Naive thymus-derived CD8-positive, alpha-beta T cell (primary cell): Measurements from ENCODE around the gene ARIH2. TPM values are rescaled to one million over a fixed set of nuclear protein-coding genes. Genes with fewer than 3 reads are reported as not detected.

Source experiments
- ATAC-seq, 2 donors: fragments of 150-1000 bp; cut with Tn5 transposase in 1 of 2; sonication (Bioruptor Pico), chemical (Tn5 transposase) in 1 of 2; 1 replicate in 1 of 2; 2 replicates in 1 of 2; pipeline ENCODE4 v1.10.0; 2021; ENCODE audit warnings: mild to moderate bottlenecking in 2 of 2, moderate library complexity in 2 of 2
- POLR2A ChIA-PET: fragments of 350-600 bp; sonication (Branson Sonifier 250); formaldehyde crosslinking; loops from one replicate; lab custom pipeline; 2021; ENCODE audit warnings: antibody characterized with exemption; lab: Charles Lee
- DNase-seq, 10 donors: peaks; one replicate each; pipeline versions ENCODE4 v3.0.0 to v3.0.0-alpha.2; 2020 to 2022
- H3K27ac Mint-ChIP-seq, 10 donors: one replicate each; pipeline ENCODE4 v1.8.0; 2020 to 2022; ENCODE audit warnings: mild to moderate bottlenecking in 10 of 10, mixed read lengths in 10 of 10, moderate library complexity in 4 of 10, inconsistent platforms in 1 of 10
- H3K27me3 Mint-ChIP-seq, 5 donors: one replicate each; pipeline ENCODE4 v1.8.0; 2021 to 2022; ENCODE audit warnings: mixed read lengths in 5 of 5
- H3K36me3 Mint-ChIP-seq, 3 donors: one replicate each; pipeline ENCODE4 v1.8.0; 2020 to 2022; ENCODE audit warnings: mixed read lengths in 3 of 3, mild to moderate bottlenecking in 2 of 3, inconsistent platforms in 1 of 3
- H3K4me1 Mint-ChIP-seq, 4 donors: one replicate each; pipeline ENCODE4 v1.8.0; 2021 to 2022; ENCODE audit warnings: mixed read lengths in 4 of 4
- H3K4me3 Mint-ChIP-seq, 10 donors: one replicate each; pipeline ENCODE4 v1.8.0; 2020 to 2022; ENCODE audit warnings: mild to moderate bottlenecking in 10 of 10, mixed read lengths in 10 of 10, moderate library complexity in 6 of 10, inconsistent platforms in 1 of 10
- H3K9me3 Mint-ChIP-seq, 9 donors: one replicate each; pipeline ENCODE4 v1.8.0; 2020 to 2022; ENCODE audit warnings: mixed read lengths in 9 of 9, mild to moderate bottlenecking in 3 of 9, inconsistent platforms in 1 of 9, moderate library complexity in 1 of 9
- polyA plus RNA-seq, 3 donors: library from polyadenylated mRNA; unstranded; fragments of 300-500 nt; fragmentation: Illumina TruSeq; gene quantifications; one replicate each; pipeline ENCODE4 v1.2.3, GENCODE V29; 2021
- total RNA-seq, 8 experiments: library from RNA in 2 of 8; stranded (reverse) in 2 of 8; gene quantifications; one replicate each; pipeline ENCODE4 v1.2.3 and lab custom pipeline; 2021 to 2026

ARIH2 gene
- total and polyA plus RNA-seq, 5 experiments from 2014 or later, result 92.7 to 167 (median 119) TPM

DNA sequence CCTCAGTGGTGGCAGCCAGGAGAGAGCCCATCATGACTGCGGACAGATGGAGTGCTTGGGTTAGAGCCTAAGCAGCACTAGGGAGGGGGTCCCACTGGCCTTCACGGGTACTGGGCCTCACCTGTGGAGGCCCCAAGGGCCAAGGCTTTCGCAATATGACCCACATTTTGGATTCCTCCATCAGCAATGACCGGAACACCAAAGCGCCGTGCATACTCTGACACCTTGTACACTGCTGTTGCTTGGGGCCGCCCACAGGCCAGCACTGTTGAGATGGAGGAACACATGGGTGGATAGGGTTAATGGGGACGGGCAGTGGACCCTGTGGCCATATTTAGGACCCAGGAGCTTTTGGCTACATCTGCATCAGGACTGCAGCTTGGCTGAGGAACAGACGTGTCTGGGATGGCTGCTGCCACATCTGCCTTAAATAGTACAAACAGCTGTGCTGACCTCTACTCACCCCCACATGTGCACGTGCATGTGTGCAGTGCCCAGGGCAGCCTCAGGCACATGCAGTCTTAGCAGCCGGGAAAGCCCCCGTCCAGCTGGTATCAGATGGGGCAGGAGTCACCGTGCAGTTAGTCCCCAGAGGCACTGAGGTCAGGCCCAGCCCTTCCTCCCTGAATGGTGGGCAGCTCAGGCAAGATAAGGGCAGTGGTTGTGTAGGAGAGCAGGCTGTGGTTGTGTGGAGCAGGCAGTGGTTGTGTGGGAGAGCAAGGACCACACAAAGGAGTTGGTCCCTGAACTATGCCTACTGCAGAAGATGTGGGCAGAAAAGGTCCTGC lies 106.6 kb downstream of the ARIH2 start:
- DNase-seq (peak in 1 of 10 donors; percentile 60), ATAC-seq (no peak)
- POLR2A ChIA-PET, result interaction anchor here (0.6 to 10.8 kb wide), 6 partner anchors 10 to 253 kb away, joined by 4 to 278 read pairs (median 40); partner anchors contain the start of genes P4HTM and WDR6
- peaks cover 0 to 38% (median 1%) of the 10 kb centered on the region in 3 donors for H3K36me3 Mint-ChIP-seq
- H3K9me3 Mint-ChIP-seq, result no peaks in the 10 kb centered on the region
- peak overlapping the region in 7 of 10 donors; percentile 29 to 75 (median 38) for H3K27ac Mint-ChIP-seq
- H3K4me1 Mint-ChIP-seq, result peaks cover 25 to 73% (median 57%) of the 10 kb centered on the region in 4 donors
- H3K27me3 Mint-ChIP-seq, result peaks cover 0 to 1% (median 0%) of the 10 kb centered on the region in 5 donors
- H3K4me3 Mint-ChIP-seq, result peak overlapping the region in 2 of 10 donors; percentile 28 to 51

DNA sequence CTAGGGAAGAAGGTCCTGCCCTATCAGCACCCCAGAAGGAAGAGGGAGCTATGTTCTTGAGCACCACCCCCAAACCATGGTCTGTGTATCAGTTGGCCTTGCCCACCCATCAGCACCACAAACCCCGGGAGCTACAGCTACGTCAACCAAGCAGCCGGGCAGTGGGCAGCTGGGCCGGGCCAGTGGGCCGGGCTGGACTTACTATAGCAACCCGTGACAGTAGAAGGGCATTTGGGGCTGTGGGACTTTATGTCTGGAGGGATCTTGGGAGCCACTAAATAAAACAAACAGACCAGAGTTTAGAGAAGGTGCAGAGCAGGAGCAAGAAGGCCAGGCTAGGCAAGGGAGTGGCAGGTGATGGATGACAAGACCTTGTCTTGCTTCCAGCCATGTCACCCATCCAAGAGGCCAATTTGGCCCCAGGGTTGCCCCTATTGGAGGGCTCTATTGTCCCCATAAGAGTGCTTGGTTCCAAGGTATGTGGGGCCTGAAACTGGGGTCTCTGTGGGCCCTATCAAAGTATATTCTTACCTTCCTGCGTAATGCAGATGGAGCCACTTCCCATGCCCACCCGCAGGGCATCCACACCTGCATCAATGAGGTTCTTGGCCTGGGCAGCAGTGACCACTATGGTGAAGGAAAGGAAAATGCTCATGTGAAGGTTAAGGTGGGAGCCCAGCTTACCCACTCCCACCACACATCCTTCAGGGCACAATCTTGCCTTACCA lies 107.3 kb downstream of the ARIH2 start:
- no peak for ATAC-seq
- POLR2A ChIA-PET, result interaction anchor here (2.4 to 10.8 kb wide), 3 partner anchors 11 to 37 kb away, joined by 9 to 194 read pairs (median 67); partner anchors contain the start of genes P4HTM and WDR6
- peaks cover 0 to 1% (median 0%) of the 10 kb centered on the region in 5 donors for H3K27me3 Mint-ChIP-seq

DNA sequence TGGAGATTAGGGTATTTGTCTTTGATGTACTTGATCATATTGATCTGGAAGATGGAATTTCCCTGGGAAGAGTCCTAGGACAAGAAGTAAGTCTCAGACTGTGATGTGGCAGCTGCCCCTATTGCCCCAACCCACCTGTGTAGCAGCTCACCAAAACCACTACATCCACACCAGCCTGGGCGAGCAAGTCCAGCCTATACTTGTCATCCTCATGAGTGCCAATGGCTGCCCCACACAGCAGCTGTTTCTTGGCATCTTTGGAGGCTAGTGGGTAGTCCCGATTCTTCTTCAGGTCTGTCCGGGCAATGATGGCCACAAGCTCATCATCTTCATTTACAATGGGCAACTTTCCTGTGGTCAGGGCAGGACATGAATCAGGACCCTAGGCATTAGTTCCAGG lies 107.9 kb downstream of the ARIH2 start:
- DNase-seq, result peak in 1 of 10 donors; percentile 59
- peak overlapping the region in 7 of 10 donors; percentile 27 to 99 (median 56) for H3K27ac Mint-ChIP-seq
- H3K4me3 Mint-ChIP-seq, result peak overlapping the region in 3 of 10 donors; percentile 29 to 37 (median 31)
- POLR2A ChIA-PET, result interaction anchor here (2.4 to 10.8 kb wide), 3 partner anchors 12 to 38 kb away, joined by 9 to 194 read pairs (median 67); partner anchors contain the start of genes P4HTM and WDR6
- H3K27me3 Mint-ChIP-seq, result no peaks in the 10 kb centered on the region
- peaks cover 0 to 52% (median 3%) of the 10 kb centered on the region in 3 donors for H3K36me3 Mint-ChIP-seq
- no peaks in the 10 kb centered on the region for H3K9me3 Mint-ChIP-seq
- ATAC-seq, result no peak
- H3K4me1 Mint-ChIP-seq, result peaks cover 23 to 62% (median 51%) of the 10 kb centered on the region in 4 donors

More for the DNA sequence above, 107.3 kb downstream of the ARIH2 start:
- Mint-ChIP-seq H3K4me1 (peaks cover 25 to 68% (median 54%) of the 10 kb centered on the region in 4 donors), H3K4me3 (peak overlapping the region in 4 of 10 donors; percentile 28 to 51 (median 34)), H3K9me3 (no peaks in the 10 kb centered on the region), H3K27ac (peak overlapping the region; percentile 6 to 75 (median 42)), H3K36me3 (peaks cover 0 to 46% (median 1%) of the 10 kb centered on the region in 3 donors)
- DNase-seq, result peak in 1 of 10 donors; percentile 36

DNA sequence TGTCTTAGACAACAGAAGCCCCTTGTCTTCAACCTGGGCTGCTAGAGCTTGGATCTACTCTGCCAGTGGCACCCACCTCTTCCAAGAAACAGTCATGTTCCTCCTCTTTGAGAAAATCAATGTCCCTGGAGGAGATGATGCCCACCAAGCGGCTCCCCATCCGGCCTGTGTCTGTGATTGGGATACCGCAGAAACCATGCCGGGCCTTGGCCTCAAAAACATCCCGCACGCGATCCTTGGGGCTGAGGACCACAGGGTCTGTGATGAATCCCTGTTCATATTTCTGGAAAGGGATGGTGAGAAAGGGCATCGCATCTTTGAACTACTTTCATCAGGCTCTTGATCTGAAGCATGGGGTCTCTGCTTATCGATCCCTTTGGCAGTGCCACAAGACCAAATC lies 109.0 kb downstream of the ARIH2 start:
- ATAC-seq (no peak), DNase-seq (no peak)
- Mint-ChIP-seq H3K4me1 (peaks cover 21 to 58% (median 49%) of the 10 kb centered on the region in 4 donors), H3K27me3 (no peaks in the 10 kb centered on the region), H3K36me3 (peaks cover 0 to 62% (median 9%) of the 10 kb centered on the region in 3 donors), H3K27ac (peak overlapping the region; percentile 11 to 99 (median 73)), H3K4me3 (peak overlapping the region in 4 of 10 donors; percentile 28 to 95 (median 76)), H3K9me3 (no peaks in the 10 kb centered on the region)
- POLR2A ChIA-PET, result interaction anchor here (0.6 to 10.8 kb wide), 4 partner anchors 9 to 58 kb away, joined by 4 to 194 read pairs (median 60); partner anchors contain the start of genes DALRD3, P4HTM and WDR6

DNA sequence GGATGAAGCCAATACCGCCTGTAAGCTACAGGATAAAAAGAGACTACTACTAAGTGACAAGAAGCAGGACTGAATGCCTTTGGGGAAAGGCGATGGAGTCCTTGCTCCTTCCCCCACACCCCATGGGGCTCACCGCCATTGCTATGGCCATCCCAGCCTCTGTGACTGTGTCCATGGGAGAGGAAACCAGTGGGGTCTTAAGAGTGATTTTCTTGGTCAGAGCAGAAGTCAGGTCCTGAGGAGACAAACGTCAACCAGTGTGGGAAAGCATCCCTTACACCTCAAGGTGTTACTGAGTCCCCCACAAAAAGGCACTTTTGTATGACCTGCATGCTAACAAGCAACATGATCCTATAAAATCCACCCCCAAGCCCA lies 109.6 kb downstream of the ARIH2 start:
- ATAC-seq (no peak), DNase-seq (no peak)
- H3K4me1 Mint-ChIP-seq, result peaks cover 19 to 51% (median 43%) of the 10 kb centered on the region in 4 donors
- H3K4me3 Mint-ChIP-seq, result peak overlapping the region; percentile 87 to 96 (median 96)
- H3K27me3 Mint-ChIP-seq, result no peaks in the 10 kb centered on the region
- no peaks in the 10 kb centered on the region for H3K9me3 Mint-ChIP-seq
- peaks cover 0 to 66% (median 9%) of the 10 kb centered on the region in 3 donors for H3K36me3 Mint-ChIP-seq
- H3K27ac Mint-ChIP-seq, result peak overlapping the region; percentile 93 to 100 (median 99)
- POLR2A ChIA-PET, result interaction anchor here (0.6 to 10.8 kb wide), 7 partner anchors 10 to 311 kb away, joined by 3 to 194 read pairs (median 4); partner anchors contain the start of genes DALRD3, IP6K2, P4HTM and WDR6

DNA sequence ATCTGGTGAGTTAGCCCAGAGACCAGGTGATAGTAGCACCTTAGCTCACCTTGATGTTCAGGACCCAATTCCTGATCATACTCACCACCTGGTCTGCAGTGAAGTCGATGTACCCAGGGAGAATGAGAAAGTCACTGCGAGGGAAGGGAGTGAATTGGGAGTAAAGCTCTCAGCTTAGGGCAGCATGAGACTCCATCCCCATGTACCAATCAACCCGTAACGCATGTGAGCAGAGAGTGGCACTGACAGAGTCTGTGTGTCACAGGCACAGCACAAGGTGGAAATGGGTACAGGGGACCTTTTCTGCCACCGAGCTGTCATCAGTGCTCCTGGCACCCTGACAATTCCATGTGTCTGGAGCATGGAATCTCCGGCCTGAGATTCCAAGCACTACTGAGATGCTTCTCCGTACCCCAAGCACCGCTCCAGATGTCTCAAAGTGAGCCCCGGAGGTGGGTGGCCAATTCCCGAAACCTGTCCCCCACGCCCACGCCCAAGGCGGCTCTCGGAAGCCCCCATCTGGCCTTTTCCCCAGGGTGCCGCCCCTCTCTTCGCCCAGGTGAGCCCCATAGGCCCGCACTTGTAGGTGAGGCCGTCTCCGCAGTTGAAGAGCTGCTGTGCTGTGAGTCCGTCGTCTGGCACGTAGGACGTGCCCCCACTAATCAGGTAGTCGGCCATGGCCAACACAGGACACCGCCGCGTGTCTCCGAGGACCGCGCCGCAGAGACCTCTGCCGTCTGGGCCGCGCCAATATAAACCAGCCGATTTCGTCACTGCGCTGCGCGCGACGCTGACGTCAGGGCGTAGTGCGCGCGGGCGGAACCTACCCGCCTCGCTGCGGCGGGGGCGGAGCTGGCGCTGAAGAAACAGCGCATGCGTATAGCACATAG lies 110.3 kb downstream of the ARIH2 start, which contains the start of gene IMPDH2:
IMPDH2 (minus strand) TSS at position 726 of the 890 bp plus-strand sequence; CDS start at position 678, 48 bp downstream.
- Mint-ChIP-seq H3K36me3 (peaks cover 0 to 65% (median 9%) of the 10 kb centered on the region in 3 donors), H3K4me3 (peak within 1 kb of the TSS; percentile 87 to 96 (median 96)), H3K27me3 (no peaks in the 10 kb centered on the region), H3K4me1 (peaks cover 19 to 45% (median 38%) of the 10 kb centered on the region in 4 donors), H3K9me3 (no peaks in the 10 kb centered on the region), H3K27ac (peak within 1 kb of the TSS; percentile 93 to 100 (median 99))
- peak; percentile 92 to 93 for ATAC-seq
- POLR2A ChIA-PET, result interaction anchor here (0.6 to 10.8 kb wide), 14 partner anchors 9 to 1036 kb away, joined by 3 to 194 read pairs (median 4); partner anchors contain the start of genes ARIH2, DALRD3, IP6K2 and KLHDC8B
- peak; percentile 88 to 95 (median 92) for DNase-seq

DNA sequence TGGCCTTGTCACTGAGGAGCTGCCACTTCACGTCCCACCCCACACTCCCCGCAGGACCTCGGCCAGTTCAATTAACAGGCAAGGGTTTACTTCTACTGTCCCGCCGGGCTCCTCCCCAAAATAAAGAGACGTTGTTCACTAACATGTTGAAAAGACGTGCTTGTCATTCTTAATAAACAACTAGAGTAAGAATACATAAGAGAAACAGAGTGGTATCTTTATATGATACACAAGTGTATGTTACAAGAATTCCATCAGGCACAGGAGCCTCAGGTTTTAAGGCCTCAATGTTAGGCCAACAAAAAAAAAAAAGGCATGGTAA lies 110.9 kb downstream of the ARIH2 start:
- Mint-ChIP-seq H3K9me3 (no peaks in the 10 kb centered on the region), H3K4me1 (peaks cover 19 to 39% (median 35%) of the 10 kb centered on the region in 4 donors), H3K36me3 (peaks cover 0 to 65% (median 9%) of the 10 kb centered on the region in 3 donors), H3K27me3 (no peaks in the 10 kb centered on the region), H3K27ac (peak overlapping the region; percentile 93 to 100 (median 99)), H3K4me3 (peak overlapping the region; percentile 87 to 96 (median 96))
- ATAC-seq (no peak), DNase-seq (no peak)
- POLR2A ChIA-PET, result interaction anchor here (0.6 to 10.8 kb wide), 13 partner anchors 9 to 1037 kb away, joined by 3 to 194 read pairs (median 4); partner anchors contain the start of genes ARIH2, DALRD3, IP6K2 and KLHDC8B

DNA sequence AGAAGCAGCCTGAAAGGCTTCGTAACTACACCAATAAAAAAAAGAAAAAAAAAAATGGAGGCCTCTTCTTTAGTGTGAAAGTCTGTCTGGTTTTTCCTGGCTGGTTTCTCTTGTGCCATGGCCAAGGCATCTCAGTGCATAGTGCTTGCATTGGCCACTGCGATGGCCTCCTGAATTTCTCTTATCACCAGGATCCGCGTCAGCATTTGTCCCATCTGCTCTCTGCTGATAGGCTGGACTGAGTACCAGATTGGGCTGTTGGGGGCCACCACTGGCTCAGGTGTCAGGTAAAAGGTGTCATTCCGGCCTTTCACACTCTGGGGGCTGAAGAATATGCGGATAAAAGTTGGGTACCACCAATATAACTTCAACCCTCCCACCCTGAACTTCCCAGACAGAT lies 111.7 kb downstream of the ARIH2 start:
- POLR2A ChIA-PET, result interaction anchor here (2.3 kb wide), 1 partner anchor 9 kb away, joined by 18 read pairs; the partner anchor contains the start of gene NDUFAF3
- DNase-seq (no peak), ATAC-seq (no peak)
- Mint-ChIP-seq H3K4me1 (peaks cover 21 to 35% (median 30%) of the 10 kb centered on the region in 4 donors), H3K9me3 (no peaks in the 10 kb centered on the region), H3K4me3 (no peak overlapping the region), H3K27ac (peak overlapping the region in 8 of 10 donors; percentile 19 to 99 (median 82)), H3K36me3 (peaks cover 0 to 65% (median 9%) of the 10 kb centered on the region in 3 donors), H3K27me3 (no peaks in the 10 kb centered on the region)

DNA sequence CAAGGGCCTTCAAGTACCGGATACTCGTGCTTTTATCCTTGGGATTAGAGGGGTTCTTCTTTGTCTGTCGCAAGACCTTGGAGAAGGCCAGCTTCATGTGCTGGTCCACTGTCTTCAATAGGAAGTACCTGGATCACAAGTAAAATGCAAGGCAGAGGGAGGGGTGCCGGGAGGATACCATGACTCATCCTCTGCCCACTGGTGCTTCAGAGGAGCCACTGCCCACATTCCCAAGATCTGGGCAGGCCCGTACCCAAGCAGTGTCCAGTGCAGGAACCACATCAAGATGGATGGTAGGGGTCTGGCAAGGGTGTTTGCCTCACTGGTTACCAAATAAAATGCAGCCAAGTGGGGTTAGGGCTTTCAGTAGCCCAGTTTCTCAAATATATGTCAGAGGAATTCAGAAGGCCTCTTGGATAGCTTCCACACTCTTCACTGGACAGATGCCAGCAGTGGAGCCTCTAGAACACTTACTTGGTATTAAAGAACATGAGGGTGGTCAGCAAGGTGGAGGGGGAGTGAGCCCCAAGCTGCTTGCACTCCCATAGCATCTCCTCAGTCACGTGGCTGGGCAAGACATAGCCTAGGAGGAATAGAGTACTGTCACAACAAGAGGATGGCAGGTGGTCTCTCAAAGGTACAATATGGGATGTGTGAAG lies 114.1 kb downstream of the ARIH2 start:
- peaks cover 15 to 30% (median 20%) of the 10 kb centered on the region in 4 donors for H3K4me1 Mint-ChIP-seq
- ATAC-seq, result no peak
- DNase-seq, result no peak
- no peak overlapping the region for H3K4me3 Mint-ChIP-seq
- H3K36me3 Mint-ChIP-seq, result peaks cover 0 to 77% (median 9%) of the 10 kb centered on the region in 3 donors
- POLR2A ChIA-PET, result interaction anchor here (1.0 kb wide), 1 partner anchor 11 kb away, joined by 5 read pairs; the partner anchor contains the start of gene NDUFAF3
- no peaks in the 10 kb centered on the region for H3K27me3 Mint-ChIP-seq
- H3K27ac Mint-ChIP-seq, result peak overlapping the region in 3 of 10 donors; percentile 55 to 90 (median 66)
- no peaks in the 10 kb centered on the region for H3K9me3 Mint-ChIP-seq

DNA sequence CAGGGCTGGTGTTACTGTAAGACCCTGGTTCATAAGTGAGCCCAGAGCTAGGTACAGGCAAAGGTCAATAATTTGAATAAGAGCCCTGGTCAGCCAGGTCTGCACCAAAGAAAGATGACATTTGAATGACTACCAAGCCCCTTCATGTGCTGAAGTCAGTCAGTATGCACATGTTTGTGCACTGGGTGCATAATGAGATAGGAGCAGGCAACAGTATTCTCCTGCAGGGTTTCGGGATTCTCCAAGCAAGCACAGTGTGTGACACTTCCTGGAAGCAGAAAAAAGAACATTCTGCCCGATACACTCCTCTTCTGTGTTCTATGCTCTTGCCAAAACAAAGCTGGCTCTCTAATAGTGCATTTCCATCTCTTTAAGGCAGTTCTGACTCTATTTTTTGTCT lies 116.0 kb downstream of the ARIH2 start:
- peaks cover 2 to 14% (median 3%) of the 10 kb centered on the region in 4 donors for H3K4me1 Mint-ChIP-seq
- no peak overlapping the region for H3K4me3 Mint-ChIP-seq
- ATAC-seq (no peak), DNase-seq (no peak)
- POLR2A ChIA-PET, result interaction anchor here (1.4 kb wide), 1 partner anchor 12 kb away, joined by 5 read pairs; the partner anchor contains the start of gene NDUFAF3
- H3K36me3 Mint-ChIP-seq, result peaks cover 0 to 73% (median 9%) of the 10 kb centered on the region in 3 donors
- H3K9me3 Mint-ChIP-seq, result no peaks in the 10 kb centered on the region
- H3K27ac Mint-ChIP-seq, result peak overlapping the region in 3 of 10 donors; percentile 8 to 51 (median 16)
- H3K27me3 Mint-ChIP-seq, result no peaks in the 10 kb centered on the region
